ENCODE results near the gene ZNF782. TPM values are rescaled to one million over a fixed set of nuclear protein-coding genes. Genes with fewer than 3 reads are reported as not detected.
A peak's percentile ranks its signal among the peaks of the same experiment; 100 is the strongest.

ZNF782 gene
- total and polyA plus RNA-seq, 2 of the 8 experiments (the other 6 are each of a cell fraction or from before 2014, with no cell fraction given): 1.4 to 7.4 TPM

- TF ChIP-seq TEAD4 (IDR thresholded peaks at IDR 0.05; ENCODE audit: low read depth, low read length) (no peak), RNF2 (IDR thresholded peaks at IDR 0.05; ENCODE audit: borderline replicate concordance, low read depth, low read length, missing control alignments, poor library complexity, severe bottlenecking) (no peak), CHD2 (IDR thresholded peaks at IDR 0.05; ENCODE audit: low read length) (no peak), POLR2A (IDR thresholded peaks at IDR 0.05; ENCODE audit: control extremely low read depth in 1 of 2, low read depth in 2 of 2, low read length in 2 of 2) (no peak; a peak in 1 of 3 replicates), PHF8 (conservative IDR thresholded peaks at IDR 0.05; ENCODE audit: low read depth, low read length) (peak; percentile 57), EP300 (IDR thresholded peaks at IDR 0.05; ENCODE audit: borderline replicate concordance in 1 of 2, low read depth in 2 of 2, low read length in 2 of 2) (no peak), ATF2 (IDR thresholded peaks at IDR 0.05; ENCODE audit: low read length) (peak; percentile 68; the same call in 1 of the 2 replicates), CTBP2 (IDR thresholded peaks at IDR 0.05; ENCODE audit: borderline replicate concordance, insufficient read depth, insufficient read length, low read length) (no peak), E2F6 (IDR thresholded peaks at IDR 0.05) (peak; percentile 82)
Measured at GRCh38 chr9:96875461-96876142, 21.3 kb upstream of the ZNF782 start (continued).
